NCI-H2029 treated with DMSO at 0.1 percent for 48 hours (cell line): ENCODE results near the gene C6orf132.

ENCODE experiments used
- DNase-seq: peaks from one replicate; lab custom pipeline; 2025; lab: John Stamatoyannopoulos, UW

C6orf132 gene

DNA sequence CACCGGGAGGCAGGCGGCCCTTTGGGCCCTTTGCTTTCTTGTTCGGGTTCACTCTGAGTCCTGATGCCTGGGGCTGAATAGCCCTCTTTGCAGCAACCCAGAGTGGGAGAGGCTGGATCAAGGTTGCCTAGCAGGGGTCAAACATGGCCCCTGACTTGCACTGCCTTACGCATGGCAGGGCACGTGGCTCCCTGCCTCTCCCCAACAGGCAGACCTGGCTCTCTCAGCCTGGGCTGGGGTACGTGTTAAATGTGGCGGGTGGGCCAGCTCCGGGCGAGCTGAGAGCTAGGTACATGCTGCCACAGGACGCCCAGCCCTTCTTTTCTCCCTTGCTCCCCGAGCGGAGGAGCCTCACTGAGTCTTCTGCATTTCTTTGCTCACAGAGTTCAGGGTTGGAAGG lies 7.3 kb downstream of the C6orf132 start:
- DNase-seq, result no peak

DNA sequence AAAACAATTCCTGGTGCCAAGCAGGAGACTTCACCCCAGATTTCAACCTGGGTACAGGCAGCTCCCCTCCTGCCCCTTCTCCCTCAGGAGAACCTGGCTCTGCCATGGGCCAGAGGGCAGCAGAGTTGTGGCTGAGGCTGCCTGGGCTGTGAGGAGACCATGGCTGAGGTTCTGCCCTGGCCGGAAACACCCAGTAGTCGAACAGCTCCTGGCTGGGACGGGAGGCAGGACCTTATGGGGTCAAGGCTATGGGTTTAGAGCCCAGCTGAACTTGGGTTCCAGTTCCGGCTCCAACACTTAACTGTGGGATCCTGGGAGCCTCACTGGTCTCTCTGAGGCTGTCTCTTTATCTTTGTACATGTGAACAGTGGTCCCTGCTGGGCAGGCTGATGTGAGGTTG lies 8.5 kb downstream of the C6orf132 start:
- no peak for DNase-seq

GRCh38 chr6:42131531-42131930 lies 10.9 kb downstream of the C6orf132 start:
- no peak for DNase-seq

DNA sequence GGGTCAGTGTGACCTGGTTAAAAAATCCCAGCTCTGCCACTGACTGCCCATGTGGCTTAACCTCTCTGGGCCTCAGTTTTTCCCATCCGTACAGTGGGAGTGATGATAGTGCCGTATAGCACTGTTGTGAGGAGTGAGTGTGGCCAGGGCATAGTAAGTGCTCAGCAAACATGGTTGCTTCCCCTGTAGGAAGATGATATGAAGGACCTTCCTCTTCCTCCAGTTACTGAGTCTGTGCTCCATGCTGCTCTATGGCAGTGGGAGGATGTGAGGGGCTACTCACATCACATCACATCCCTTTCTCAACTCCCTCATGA lies 13.1 kb downstream of the C6orf132 start:
- DNase-seq, result no peak

- no peak for DNase-seq
These were observed 13.7 kb downstream of the C6orf132 start for GRCh38 chr6:42128460-42129359.

DNA sequence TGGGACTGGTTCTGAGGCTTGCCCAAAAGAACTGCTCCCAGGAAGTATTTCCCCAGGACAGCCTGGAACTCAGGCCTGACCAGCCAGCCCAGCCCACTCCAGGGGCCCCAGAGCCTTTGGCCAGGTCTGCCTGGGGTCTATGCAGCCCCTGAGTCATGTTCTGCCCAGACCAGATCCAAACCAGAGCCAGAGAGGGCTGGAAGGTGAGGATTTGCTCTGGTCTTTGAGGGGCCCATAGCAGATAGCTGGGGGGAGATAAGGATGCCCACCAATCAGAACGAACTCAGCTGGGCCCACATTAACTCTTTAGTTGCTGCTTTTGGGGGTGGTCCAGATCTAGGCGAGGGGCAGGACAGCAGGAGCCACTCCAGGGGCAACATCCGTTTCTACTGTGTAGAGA lies 16.8 kb downstream of the C6orf132 start:
- DNase-seq, result no peak

- DNase-seq, result no peak
These were observed 17.2 kb downstream of the C6orf132 start for GRCh38 chr6:42125231-42125630.

DNA sequence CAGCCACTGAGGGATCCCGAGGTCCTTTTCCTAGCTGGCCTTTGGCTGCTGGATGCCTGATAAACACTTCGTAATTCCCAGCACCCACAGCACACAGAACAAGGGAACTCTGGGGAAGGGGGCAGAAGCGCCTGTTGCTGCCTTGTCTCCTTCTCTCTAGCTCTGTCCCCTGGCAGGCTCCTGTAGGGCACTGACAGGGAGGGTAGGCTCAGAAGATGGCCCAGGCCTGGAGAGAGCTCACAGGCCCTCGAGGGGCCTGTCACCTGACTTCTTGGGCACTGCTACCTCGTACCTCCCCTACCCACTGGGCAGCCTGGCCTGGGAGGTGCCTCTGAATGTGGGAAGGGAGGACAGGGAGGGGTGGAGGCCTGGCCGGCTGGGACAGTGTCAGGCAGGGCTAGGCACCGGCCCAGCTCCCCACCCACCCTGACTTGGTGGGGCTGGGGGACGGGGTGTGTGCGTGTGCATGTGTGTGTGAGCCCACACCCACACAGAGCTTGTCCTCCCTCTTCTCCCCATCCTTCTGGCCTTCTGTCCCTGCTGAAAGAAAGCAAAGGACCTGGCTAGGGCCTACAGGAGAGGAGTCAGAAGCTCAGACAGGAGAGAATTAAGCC lies 18.1 kb downstream of the C6orf132 start:
- no peak for DNase-seq

DNA sequence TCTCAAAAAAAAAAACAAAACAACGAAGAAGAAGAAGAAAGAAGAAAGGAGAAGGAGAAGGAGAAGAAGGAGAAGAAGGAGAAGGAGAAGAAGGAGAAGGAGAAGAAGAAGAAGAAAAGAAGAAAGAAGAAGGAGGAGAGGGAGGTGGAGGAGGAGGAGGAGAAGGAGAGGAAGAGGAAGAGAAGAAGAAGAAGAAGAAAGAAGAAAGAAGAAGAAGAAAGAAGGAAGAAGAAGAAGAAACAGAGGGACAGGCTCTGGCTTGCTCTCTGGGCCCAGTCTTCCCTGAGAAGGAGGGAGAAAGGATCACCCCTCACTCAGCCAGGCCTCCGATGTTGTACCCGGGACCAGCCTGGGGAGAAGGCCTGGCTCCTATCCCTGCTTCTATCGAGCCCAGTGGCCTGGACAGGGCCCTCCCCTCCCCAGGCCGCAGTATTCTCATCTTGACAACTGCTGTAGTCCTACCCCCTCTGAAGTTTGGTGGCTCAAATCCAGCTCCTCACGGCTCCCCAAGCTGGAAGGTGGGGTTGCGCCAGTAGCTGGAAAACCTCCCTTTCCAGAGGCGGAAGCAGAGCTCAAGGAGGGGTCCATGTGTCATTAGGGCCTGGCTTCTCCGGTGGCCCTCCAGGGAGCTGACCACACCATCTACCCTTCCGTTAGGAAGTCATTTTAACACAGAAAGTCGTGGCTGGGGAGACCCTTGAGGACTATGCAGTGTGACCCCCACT lies 18.9 kb downstream of the C6orf132 start:
- no peak for DNase-seq

DNA sequence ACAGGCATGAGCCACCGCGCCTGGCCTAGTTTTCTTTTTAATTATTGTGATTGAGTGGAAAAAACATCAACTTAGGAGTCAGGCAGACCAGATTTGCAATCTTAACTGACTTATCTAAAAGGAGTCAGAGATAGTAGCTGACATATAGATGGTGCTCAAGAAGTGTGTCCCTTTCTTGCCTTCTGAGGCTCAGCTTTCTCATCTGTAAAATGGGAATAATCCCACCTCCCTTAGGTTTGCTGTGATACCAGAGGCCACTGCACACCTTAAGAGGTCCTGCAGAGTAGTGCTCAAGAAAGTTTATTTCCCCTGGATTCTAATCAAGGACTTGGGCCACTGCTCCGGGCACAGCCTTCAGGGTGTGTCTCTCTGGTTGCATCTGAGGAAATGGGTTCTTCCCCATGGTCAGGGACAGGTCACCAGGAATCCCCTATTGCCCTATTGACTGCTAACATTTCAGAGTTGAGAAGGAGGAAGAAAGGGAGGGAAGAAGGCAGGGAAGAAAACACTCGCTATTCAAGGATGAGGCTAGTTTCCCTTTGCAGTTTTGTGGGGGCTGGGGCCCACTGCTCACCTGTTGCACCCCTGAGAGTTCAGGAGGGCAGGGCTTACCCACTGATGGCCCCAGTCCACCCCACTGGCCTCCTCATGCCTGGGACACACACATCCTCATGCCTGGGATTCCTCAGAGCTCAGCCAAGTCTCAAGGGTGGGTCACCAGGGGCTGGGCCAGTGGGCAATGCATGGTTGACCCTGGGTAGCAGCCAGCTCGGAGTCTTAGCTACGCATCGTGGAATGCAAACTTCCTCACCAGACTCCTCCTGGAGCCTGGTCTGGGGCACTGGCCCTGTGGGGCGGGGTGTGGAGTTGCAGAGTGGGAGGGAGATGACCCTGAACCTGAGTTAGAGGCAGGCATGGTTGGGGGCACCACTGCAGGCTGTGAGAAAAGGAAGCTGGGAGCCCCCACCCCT lies 21.2 kb downstream of the C6orf132 start:
- no peak for DNase-seq

DNA sequence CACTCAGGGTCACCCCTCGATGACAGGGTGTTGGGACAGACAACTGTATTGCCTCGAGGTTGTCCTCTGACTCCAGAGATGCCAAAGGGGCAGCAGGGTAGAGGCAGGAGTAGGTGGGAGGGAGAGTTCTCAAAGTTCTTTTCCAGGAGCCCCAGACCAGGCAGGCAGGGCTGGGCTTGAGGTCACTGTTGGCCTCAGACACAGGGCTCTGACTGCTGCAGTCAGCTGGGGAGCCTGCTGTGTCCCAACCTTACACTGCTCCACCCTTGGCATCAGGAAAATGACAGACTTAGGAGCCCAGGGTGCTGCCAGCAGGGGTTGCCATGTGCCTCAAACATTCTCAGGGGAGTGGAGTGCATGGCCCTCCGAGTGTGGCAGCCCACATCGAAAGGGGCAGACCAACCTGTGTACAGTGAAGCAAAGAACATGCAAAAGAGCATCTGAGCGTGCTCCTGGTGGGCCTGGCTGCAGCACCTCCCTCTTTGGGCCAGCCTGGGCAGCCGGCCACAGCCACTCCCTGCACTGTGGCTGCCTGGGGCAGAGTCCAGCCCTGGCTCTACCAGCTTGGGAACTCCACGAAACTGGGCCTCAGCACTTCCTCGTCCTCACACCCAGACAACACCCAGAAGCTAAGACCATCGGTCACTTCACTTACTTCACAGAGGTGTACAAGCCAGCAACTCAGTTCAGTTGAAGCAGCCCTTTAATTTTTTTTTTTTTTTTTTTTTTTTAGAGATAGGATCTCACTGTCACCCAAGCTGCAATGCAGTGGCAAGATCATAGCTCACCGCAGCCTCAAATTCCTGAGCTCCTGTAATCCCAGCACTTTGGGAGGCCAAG lies 24.0 kb downstream of the C6orf132 start:
- no peak for DNase-seq

DNA sequence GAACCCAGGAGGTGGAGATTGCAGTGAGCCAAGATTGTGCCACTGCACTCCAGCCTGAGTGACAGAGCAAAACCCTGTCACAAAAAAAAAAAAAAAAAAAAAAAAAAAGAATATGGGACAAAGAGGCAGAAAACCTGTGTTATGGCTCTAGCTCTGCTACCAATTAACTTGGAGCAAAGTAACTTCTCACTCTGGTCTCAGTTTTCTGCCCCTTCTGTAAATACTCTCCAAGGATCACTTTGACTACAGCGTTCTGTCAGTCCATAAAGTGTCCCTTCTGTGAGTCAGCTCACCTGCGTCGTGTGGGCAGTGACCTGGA lies 24.6 kb downstream of the C6orf132 start:
- DNase-seq, result no peak

DNA sequence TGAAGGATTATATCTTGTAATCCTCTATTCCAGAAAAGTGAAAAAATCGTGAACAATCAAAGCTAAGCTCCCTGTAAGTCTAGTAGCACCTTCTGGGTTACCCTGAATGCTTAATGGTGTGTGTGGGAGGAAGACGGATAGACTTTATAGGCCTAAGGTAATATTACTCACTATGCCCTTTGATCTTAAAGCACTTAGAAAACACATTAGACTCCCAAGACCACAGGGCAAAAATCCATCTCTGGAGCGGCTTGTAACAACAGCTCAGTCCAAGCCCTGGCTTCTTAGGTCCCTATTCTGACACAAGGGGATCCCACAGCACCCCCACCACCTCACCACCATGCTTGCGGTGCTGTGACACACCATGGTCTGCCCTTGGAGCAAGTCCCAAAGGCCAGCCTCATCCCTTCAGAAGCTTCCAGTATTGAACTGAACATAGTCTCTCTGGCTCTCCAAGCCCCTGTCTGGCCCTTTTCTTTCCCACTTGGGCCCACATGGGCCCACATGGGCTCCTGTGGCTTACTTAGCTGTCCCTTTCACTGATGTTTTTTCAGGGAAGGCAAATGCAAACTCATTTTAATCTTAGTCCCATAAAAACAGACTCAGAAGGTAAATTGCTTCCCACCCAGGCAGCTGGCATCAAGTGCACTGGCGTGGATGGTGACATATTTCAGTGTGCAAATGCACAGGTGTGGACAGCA lies 28.3 kb downstream of the C6orf132 start:
- DNase-seq, result no peak

- no peak for DNase-seq
These were observed 30.1 kb downstream of the C6orf132 start for GRCh38 chr6:42112351-42112750.

DNA sequence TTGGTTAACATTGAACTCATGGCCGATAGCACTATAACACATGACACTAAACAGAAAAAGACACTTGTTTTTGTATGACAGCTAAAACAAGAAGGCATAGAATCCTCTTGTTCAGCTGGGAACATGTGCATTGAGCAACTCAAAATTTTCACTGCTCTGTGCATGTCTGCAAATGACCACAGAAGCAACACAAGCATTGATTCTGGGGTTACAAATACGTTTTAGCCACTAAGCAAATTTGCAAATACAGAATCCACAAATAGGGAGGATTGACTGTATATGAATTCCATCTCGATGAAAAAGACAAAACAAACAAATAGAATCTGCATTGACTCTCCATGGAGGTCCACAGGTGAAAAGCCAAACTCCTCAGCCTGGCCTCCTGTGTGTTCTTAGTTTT lies 31.7 kb downstream of the C6orf132 start:
- DNase-seq, result no peak

- DNase-seq, result no peak
These were observed 34.3 kb downstream of the C6orf132 start for GRCh38 chr6:42108071-42108470.

DNA sequence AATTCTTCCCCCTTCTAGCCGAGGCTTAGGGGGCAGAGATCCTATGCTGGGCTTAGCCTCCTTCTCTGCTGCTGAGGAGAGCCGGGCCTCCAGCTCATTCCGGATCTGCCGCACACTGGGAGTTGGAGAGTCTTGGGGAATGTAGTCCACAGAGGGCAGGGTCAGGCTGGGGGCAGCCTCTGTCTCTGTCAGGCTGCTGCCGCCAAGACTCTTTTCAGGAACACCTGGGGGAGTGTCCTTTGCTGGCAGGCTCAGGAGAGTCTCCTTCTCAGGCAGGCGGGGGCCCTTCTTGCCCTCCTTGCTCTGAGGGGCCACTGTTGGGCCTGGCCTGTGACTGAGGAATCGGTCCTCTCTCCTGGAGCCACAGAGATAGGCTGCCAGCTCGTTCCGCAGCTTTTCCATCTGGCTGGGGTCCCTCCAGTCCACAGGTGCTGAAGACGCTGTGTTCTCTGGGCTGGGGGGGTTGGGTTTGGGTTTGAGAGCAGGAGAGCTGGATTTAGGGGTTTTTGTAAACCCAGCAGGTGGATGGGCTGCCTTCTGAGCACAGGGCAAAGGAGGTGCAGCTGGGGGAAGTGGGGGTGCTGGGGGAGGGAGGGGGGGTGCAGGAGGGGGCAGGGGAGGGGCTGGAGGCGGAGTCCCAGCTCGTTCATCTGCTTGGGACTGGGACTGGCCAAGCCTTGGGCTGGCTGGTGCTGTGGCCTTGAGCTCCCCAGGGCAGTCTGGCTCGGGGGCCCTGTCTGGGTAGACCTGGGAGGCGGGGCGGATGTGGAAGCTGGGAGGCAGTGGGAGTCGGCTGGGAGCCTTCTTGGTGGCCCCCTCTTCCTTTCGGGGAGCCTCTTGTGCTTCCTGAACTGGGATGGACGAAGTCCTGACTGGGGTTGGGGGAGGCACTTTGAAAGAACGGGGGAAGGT lies 36.1 kb downstream of the C6orf132 start:
- DNase-seq, result no peak

DNA sequence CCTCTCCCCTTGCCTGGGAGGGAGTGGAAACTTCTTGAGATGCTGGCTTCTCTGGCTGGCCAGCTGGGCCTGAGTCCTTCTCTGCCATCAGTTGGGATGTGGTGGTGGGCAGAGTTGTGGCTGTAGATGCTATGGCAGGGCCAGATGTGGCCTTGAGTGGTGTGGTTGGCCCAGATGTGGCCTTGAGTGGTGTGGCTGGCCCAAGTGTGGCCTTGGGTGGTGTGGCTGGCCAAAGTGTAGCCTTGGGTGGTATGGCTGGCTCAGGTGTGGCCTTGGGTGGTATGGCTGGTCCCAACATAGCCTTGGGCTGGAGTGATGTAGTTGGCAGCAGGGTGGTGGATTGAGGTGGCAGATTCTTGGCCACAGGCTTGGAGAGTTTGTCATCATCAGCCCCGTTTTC lies 36.7 kb downstream of the C6orf132 start:
- DNase-seq, result no peak

- no peak for DNase-seq
These were observed 37.2 kb downstream of the C6orf132 start for GRCh38 chr6:42105156-42105648.
